ENCODE results near the gene MRPS21.

MRPS21 gene

DNA sequence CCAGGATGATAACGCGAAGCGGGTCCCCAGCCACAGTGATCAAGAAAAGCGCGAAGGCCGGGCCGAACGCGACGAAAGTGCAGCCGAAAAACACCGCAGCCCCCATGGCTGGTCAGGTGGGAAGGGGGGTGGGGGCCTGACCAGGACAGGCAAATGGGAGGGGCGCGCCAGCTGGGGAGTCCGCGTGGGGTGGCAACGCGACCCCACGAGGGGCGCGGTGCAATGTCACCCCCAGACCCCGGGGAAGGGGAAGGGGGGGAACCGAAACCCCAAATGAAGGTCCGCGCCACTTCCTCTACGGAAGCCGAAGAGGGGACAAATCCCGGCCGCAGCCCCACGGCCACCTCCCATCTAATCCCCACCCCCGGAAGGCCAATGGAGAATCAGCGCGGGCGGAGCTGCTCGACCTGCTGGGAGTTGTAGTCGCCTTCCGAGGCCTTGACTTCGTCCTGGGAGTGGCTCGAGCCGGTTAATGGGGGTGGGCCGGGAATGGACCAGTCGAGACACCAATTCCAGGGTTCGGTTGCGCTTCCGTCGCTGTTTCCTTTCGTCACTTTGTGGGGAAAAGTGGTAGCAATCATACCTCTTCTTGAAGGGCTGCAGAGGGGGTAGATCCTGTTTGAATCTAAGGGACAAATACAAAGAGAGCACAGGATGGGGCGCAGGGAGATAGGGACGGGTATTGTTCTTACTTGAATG is 24.8 kb upstream of the MRPS21 start, which contains the start of gene APH1A (continued):
- TF ChIP-seq ZNF658 (tag by site-specific recombination; IDR thresholded peaks at IDR 0.05): no peak
- TF ChIP-seq SP3 (tag by site-specific recombination; IDR thresholded peaks at IDR 0.05): peak; percentile 97
- peak; percentile 68; the same call in 1 of the 2 replicates for TF ChIP-seq BCL11B (tag by site-specific recombination; IDR thresholded peaks at IDR 0.05; ENCODE audit: low read depth)
- no peak for TF ChIP-seq ZNF211 (tag by site-specific recombination; IDR thresholded peaks at IDR 0.05; ENCODE audit: low read depth)
- TF ChIP-seq, protein P1, sequence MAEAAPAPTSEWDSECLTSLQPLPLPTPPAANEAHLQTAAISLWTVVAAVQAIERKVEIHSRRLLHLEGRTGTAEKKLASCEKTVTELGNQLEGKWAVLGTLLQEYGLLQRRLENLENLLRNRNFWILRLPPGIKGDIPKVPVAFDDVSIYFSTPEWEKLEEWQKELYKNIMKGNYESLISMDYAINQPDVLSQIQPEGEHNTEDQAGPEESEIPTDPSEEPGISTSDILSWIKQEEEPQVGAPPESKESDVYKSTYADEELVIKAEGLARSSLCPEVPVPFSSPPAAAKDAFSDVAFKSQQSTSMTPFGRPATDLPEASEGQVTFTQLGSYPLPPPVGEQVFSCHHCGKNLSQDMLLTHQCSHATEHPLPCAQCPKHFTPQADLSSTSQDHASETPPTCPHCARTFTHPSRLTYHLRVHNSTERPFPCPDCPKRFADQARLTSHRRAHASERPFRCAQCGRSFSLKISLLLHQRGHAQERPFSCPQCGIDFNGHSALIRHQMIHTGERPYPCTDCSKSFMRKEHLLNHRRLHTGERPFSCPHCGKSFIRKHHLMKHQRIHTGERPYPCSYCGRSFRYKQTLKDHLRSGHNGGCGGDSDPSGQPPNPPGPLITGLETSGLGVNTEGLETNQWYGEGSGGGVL (tag by site-specific recombination; IDR thresholded peaks at IDR 0.05): peak; percentile 85
- TF ChIP-seq, protein P2, sequence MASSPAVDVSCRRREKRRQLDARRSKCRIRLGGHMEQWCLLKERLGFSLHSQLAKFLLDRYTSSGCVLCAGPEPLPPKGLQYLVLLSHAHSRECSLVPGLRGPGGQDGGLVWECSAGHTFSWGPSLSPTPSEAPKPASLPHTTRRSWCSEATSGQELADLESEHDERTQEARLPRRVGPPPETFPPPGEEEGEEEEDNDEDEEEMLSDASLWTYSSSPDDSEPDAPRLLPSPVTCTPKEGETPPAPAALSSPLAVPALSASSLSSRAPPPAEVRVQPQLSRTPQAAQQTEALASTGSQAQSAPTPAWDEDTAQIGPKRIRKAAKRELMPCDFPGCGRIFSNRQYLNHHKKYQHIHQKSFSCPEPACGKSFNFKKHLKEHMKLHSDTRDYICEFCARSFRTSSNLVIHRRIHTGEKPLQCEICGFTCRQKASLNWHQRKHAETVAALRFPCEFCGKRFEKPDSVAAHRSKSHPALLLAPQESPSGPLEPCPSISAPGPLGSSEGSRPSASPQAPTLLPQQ (tag by site-specific recombination; IDR thresholded peaks at IDR 0.05): peak; percentile 37; the same call in 1 of the 2 replicates
- TF ChIP-seq ZNF10 (tag by site-specific recombination; IDR thresholded peaks at IDR 0.05): peak; percentile 13; the same call in 1 of the 2 replicates
- TF ChIP-seq, protein P3, sequence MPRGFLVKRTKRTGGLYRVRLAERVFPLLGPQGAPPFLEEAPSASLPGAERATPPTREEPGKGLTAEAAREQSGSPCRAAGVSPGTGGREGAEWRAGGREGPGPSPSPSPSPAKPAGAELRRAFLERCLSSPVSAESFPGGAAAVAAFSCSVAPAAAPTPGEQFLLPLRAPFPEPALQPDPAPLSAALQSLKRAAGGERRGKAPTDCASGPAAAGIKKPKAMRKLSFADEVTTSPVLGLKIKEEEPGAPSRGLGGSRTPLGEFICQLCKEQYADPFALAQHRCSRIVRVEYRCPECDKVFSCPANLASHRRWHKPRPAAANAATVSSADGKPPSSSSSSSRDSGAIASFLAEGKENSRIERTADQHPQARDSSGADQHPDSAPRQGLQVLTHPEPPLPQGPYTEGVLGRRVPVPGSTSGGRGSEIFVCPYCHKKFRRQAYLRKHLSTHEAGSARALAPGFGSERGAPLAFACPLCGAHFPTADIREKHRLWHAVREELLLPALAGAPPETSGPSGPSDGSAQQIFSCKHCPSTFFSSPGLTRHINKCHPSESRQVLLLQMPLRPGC (tag by site-specific recombination; IDR thresholded peaks at IDR 0.05): peak; percentile 48; the same call in 1 of the 2 replicates
- TF ChIP-seq ZNF785 (tag by site-specific recombination; IDR thresholded peaks at IDR 0.05): no peak
- no peak for TF ChIP-seq ZNF16 (tag by site-specific recombination; IDR thresholded peaks at IDR 0.05; ENCODE audit: low read depth)
- no peak; the same call in 1 of the 2 replicates for TF ChIP-seq ZNF324 (tag by site-specific recombination; IDR thresholded peaks at IDR 0.05)
- no peak for TF ChIP-seq ZNF610 (tag by site-specific recombination; IDR thresholded peaks at IDR 0.05; ENCODE audit: borderline replicate concordance)
- TF ChIP-seq ZIC2 (tag by site-specific recombination; IDR thresholded peaks at IDR 0.05): 0 out of 2 replicates have a peak, but pooled peaks have one; percentile 13
- peak; percentile 78 for TF ChIP-seq ZEB2 (tag by site-specific recombination; IDR thresholded peaks at IDR 0.05)
- no peak for TF ChIP-seq SCRT2 (tag by site-specific recombination; IDR thresholded peaks at IDR 0.05)
- peak; percentile 60; the same call in 1 of the 2 replicates for TF ChIP-seq ZFP69B (tag by site-specific recombination; IDR thresholded peaks at IDR 0.05)
- no peak for TF ChIP-seq ZNF747 (tag by site-specific recombination; IDR thresholded peaks at IDR 0.05)
- TF ChIP-seq, protein P4, sequence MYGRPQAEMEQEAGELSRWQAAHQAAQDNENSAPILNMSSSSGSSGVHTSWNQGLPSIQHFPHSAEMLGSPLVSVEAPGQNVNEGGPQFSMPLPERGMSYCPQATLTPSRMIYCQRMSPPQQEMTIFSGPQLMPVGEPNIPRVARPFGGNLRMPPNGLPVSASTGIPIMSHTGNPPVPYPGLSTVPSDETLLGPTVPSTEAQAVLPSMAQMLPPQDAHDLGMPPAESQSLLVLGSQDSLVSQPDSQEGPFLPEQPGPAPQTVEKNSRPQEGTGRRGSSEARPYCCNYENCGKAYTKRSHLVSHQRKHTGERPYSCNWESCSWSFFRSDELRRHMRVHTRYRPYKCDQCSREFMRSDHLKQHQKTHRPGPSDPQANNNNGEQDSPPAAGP (tag by site-specific recombination; IDR thresholded peaks at IDR 0.05): peak; percentile 68; the same call in 1 of the 2 replicates
- TF ChIP-seq ZNF473 (tag by site-specific recombination; IDR thresholded peaks at IDR 0.05): no peak
- peak; percentile 98 for TF ChIP-seq GLIS2 (tag by site-specific recombination; IDR thresholded peaks at IDR 0.05)
- TF ChIP-seq ZNF146 (tag by site-specific recombination; IDR thresholded peaks at IDR 0.05): no peak; the same call in 1 of the 2 replicates
- peak; percentile 88 for TF ChIP-seq KLF9 (tag by site-specific recombination; IDR thresholded peaks at IDR 0.05; ENCODE audit: low read depth)
- TF ChIP-seq, protein P5, sequence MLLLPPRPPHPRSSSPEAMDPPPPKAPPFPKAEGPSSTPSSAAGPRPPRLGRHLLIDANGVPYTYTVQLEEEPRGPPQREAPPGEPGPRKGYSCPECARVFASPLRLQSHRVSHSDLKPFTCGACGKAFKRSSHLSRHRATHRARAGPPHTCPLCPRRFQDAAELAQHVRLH (tag by site-specific recombination; IDR thresholded peaks at IDR 0.05): peak; percentile 59; the same call in 1 of the 2 replicates
- no peak for TF ChIP-seq ZFP3 (tag by site-specific recombination; IDR thresholded peaks at IDR 0.05; ENCODE audit: low read depth)
- TF ChIP-seq ZNF529 (tag by site-specific recombination; IDR thresholded peaks at IDR 0.05; ENCODE audit: insufficient replicate concordance): no peak
- TF ChIP-seq ZNF571 (tag by site-specific recombination; IDR thresholded peaks at IDR 0.05): no peak
- TF ChIP-seq, protein P6, sequence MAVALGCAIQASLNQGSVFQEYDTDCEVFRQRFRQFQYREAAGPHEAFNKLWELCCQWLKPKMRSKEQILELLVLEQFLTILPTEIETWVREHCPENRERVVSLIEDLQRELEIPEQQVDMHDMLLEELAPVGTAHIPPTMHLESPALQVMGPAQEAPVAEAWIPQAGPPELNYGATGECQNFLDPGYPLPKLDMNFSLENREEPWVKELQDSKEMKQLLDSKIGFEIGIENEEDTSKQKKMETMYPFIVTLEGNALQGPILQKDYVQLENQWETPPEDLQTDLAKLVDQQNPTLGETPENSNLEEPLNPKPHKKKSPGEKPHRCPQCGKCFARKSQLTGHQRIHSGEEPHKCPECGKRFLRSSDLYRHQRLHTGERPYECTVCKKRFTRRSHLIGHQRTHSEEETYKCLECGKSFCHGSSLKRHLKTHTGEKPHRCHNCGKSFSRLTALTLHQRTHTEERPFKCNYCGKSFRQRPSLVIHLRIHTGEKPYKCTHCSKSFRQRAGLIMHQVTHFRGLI (tag by site-specific recombination; IDR thresholded peaks at IDR 0.05): peak; percentile 32; the same call in 1 of the 2 replicates
- TF ChIP-seq, protein P7, sequence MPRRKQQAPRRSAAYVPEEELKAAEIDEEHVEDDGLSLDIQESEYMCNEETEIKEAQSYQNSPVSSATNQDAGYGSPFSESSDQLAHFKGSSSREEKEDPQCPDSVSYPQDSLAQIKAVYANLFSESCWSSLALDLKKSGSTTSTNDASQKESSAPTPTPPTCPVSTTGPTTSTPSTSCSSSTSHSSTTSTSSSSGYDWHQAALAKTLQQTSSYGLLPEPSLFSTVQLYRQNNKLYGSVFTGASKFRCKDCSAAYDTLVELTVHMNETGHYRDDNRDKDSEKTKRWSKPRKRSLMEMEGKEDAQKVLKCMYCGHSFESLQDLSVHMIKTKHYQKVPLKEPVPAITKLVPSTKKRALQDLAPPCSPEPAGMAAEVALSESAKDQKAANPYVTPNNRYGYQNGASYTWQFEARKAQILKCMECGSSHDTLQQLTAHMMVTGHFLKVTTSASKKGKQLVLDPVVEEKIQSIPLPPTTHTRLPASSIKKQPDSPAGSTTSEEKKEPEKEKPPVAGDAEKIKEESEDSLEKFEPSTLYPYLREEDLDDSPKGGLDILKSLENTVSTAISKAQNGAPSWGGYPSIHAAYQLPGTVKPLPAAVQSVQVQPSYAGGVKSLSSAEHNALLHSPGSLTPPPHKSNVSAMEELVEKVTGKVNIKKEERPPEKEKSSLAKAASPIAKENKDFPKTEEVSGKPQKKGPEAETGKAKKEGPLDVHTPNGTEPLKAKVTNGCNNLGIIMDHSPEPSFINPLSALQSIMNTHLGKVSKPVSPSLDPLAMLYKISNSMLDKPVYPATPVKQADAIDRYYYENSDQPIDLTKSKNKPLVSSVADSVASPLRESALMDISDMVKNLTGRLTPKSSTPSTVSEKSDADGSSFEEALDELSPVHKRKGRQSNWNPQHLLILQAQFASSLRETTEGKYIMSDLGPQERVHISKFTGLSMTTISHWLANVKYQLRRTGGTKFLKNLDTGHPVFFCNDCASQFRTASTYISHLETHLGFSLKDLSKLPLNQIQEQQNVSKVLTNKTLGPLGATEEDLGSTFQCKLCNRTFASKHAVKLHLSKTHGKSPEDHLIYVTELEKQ (tag by site-specific recombination; IDR thresholded peaks at IDR 0.05; ENCODE audit: borderline replicate concordance): 0 out of 2 replicates have a peak, but pooled peaks have one; percentile 26
